Subcutaneous abdominal adipose tissue (tissue), 5 donors: ENCODE results near the gene ZNF718.
"Not testable (repeated sequence)": the region's sequence is repeated elsewhere in the genome, so short reads cannot be mapped to it uniquely, and the experiment has no call there.

Source experiments
- H3K27ac ChIP-seq: one replicate; pipeline ENCODE4 v1.7.0; 2013; ENCODE audit warnings: low read depth, mild to moderate bottlenecking, inconsistent platforms, low read length, moderate library complexity
- H3K27me3 ChIP-seq, 5 donors: one replicate each; pipeline ENCODE4 v1.7.0; 2013; ENCODE audit warnings: low read length in 5 of 5, inconsistent platforms in 1 of 5; ENCODE audit not compliant: control insufficient read depth in 5 of 5, insufficient read depth in 4 of 5
- H3K36me3 ChIP-seq, 5 donors: one replicate each; pipeline ENCODE4 v1.7.0; 2013; ENCODE audit warnings: low read length in 5 of 5; ENCODE audit not compliant: control insufficient read depth in 5 of 5, insufficient read depth in 5 of 5
- H3K4me1 ChIP-seq, 5 donors: one replicate each; pipeline ENCODE4 v1.7.0; 2013; ENCODE audit warnings: low read length in 5 of 5, mild to moderate bottlenecking in 3 of 5, moderate library complexity in 1 of 5; ENCODE audit not compliant: control insufficient read depth in 5 of 5, insufficient read depth in 5 of 5
- H3K4me3 ChIP-seq, 5 donors: one replicate each; pipeline ENCODE4 v1.7.0; 2013; ENCODE audit warnings: low read length in 5 of 5, low read depth in 1 of 5
- H3K9ac ChIP-seq, 5 donors: one replicate each; pipeline ENCODE4 v1.7.0; 2013; ENCODE audit warnings: low read length in 5 of 5, mild to moderate bottlenecking in 4 of 5, moderate library complexity in 3 of 5
- H3K9me3 ChIP-seq, 5 donors: one replicate each; pipeline ENCODE4 v1.7.0; 2013; ENCODE audit warnings: low read length in 5 of 5; ENCODE audit not compliant: control insufficient read depth in 5 of 5
- donor health status: healthy.
- donor health status: healthy.
- donor health status: healthy.
- donor health status: healthy.
- donor health status: healthy.

Gene ZNF718

DNA sequence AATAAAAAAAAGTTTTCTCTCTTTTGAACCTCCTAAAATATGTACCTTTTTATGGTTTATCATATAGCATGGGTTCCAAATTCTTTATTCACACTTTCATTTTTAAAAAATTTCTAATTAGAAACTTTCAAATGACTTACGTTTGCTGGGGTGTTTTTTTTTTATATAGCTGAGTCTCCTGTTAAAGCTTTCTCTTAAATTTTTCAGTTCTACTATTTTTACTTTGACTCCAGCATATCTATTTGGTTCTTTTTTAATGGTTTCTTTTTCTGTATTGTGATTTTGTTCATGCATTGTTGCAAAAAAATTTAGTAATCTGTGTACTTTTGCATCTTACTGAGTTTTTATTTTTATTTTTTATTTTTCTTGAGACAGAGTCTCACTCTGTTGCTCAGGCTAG is 22.3 kb downstream of the ZNF718 start:
- peaks cover 2 to 46% (median 22%) of the 10 kb centered on the region in 5 donors for H3K36me3 ChIP-seq
- H3K27ac ChIP-seq = no peak overlapping the region
- H3K4me3 ChIP-seq = peak overlapping the region in 4 of 5 donors; percentile 22 to 63 (median 42)
- H3K9me3 ChIP-seq = peaks cover 42 to 81% (median 77%) of the 10 kb centered on the region in 5 donors
- H3K4me1 ChIP-seq = no peaks in the 10 kb centered on the region
- no peak overlapping the region for H3K9ac ChIP-seq
- no peaks in the 10 kb centered on the region for H3K27me3 ChIP-seq

DNA sequence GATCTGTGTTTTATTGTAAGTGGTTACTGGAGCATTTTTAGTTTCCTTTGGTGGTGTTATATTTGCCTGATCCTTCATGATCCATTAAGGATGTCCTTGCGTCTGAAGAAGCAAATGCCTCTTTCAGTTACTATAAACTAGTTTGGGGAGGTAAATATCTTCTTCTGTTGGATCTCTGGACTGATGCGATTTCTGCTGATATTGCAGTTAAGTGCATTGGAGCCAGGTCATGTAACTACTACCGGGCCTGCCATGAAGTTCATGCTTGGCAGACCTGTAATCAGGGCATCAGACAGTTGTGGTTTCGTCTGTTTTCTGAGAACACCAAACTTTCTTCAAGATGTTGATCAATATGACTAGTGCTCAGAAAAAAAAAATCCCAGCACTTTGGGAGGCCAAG is 22.9 kb downstream of the ZNF718 start:
- H3K4me1 ChIP-seq = no peaks in the 10 kb centered on the region
- no peak overlapping the region for H3K9ac ChIP-seq
- peaks cover 2 to 40% (median 18%) of the 10 kb centered on the region in 5 donors for H3K36me3 ChIP-seq
- H3K27ac ChIP-seq = no peak overlapping the region
- peaks cover 40 to 75% (median 71%) of the 10 kb centered on the region in 5 donors for H3K9me3 ChIP-seq
- H3K4me3 ChIP-seq = peak overlapping the region in 4 of 5 donors; percentile 22 to 63 (median 42)
- H3K27me3 ChIP-seq = no peaks in the 10 kb centered on the region

DNA sequence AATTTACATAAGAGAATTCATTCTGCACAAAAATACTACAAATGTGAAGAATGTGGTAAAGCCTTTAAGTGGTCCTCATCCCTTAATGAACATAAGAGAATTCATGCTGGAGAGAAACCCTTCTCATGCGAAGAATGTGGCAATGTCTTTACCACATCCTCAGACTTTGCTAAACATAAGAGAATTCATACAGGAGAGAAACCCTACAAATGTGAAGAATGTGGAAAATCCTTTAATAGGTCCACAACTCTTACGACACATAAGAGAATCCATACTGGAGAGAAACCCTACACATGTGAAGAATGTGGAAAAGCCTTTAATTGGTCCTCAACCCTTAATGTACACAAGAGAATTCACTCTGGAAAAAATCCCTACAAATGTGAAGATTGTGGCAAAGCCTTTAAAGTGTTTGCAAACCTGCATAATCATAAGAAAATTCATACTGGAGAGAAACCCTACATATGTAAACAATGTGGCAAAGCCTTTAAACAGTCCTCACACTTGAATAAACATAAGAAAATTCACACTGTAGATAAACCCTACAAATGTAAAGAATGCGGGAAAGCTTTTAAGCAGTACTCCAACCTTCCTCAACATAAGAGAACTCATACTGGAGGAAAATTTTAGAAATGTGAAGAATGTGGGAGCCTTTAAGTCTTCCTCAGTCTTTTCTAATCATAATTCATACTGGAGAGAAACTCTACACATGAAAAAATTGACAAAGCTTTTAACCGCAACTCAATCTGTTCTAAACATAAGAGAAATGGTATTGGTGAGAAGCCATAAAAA is 37.4 kb downstream of the ZNF718 start:
- no peaks in the 10 kb centered on the region for H3K27me3 ChIP-seq
- no peak overlapping the region for H3K9ac ChIP-seq
- H3K27ac ChIP-seq = no peak overlapping the region
- peaks cover 0 to 48% (median 15%) of the 10 kb centered on the region in 5 donors for H3K36me3 ChIP-seq
- H3K4me1 ChIP-seq = peaks cover 0 to 4% (median 0%) of the 10 kb centered on the region in 5 donors
- H3K9me3 ChIP-seq = peaks cover 55 to 87% (median 66%) of the 10 kb centered on the region in 5 donors
- H3K4me3 ChIP-seq = peak overlapping the region; percentile 31 to 62 (median 52)

DNA sequence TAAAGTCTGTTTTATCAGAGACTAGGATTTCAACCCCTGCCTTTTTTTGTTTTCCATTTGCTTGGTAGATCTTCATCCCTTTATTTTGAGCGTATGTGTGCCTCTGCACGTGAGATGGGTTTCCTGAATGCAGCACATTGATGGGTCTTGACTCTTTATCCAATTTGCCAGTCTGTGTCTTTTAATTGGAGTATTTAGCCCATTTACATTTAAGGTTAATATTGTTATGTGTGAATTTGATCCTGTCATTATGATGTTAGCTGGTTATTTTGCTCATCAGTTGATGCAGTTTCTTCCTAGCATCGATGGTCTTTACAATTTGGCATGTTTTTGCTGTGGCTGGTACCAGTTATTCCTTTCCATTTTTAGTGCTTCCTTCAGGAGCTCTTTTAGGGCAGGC is 45.3 kb downstream of the ZNF718 start:
- H3K36me3 ChIP-seq, H3K9ac ChIP-seq, H3K27me3 ChIP-seq, H3K27ac ChIP-seq, H3K4me1 ChIP-seq, H3K4me3 ChIP-seq: not testable (repeated sequence)
- H3K9me3 ChIP-seq = peaks cover 29 to 66% (median 51%) of the 10 kb centered on the region in 5 donors

DNA sequence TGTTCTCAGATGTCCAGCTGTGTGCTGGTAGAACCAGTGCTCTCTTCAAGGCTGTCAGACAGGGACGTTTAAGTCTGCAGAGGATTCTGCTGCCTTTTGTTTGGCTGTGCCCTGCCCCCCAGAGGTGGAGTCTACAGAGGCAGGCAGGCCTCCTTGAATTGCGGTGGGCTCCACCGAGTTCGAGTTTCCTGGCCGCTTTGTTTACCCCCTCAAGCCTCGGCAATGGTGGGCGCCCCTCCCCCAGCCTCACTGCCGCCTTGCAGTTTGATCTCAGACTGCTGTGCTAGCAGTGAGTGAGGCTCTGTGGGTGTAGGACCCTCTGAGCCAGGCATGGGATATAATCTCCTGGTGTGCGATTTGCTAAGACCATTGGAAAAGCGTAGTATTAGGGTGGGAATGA is 47.0 kb downstream of the ZNF718 start:
- H3K36me3 ChIP-seq, H3K27ac ChIP-seq, H3K4me1 ChIP-seq, H3K27me3 ChIP-seq, H3K9ac ChIP-seq: not testable (repeated sequence)
- Histone ChIP-seq H3K9me3 (peaks cover 32 to 69% (median 59%) of the 10 kb centered on the region in 5 donors), H3K4me3 (peak overlapping the region; percentile 22 to 61 (median 33))

DNA sequence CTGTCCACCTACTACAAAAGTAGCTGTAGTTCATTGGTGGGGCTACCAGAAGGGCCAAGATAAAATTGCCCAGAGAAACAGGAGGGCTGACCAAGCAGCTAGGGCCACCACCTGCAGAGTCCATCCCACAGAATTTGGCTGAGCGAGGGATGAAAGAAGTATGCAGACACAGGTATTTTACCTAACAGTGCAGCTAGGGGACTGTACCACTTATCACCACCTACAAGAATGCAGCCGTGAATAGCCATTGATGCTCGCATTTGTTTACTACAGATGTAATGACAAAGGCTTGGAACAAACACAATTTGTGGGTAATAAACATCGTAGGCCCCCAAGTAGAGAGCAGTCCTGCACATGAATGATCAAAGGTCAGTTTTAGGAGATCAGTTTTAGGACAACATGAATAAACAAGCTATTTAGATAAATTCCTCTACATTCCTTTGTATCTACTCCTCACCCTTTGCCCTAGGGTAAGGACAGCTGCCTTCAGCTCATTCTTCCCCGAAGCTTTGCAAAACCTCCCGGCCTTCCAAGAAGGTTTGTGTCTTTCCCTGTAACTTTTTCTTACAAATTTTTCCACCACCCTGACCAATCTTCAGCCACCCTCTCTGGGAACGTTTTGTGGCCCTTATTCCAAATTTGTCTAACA is 49.5 kb downstream of the ZNF718 start:
- H3K4me3 ChIP-seq = peak overlapping the region; percentile 4 to 58 (median 32)
- no peak overlapping the region for H3K27ac ChIP-seq
- H3K27me3 ChIP-seq = no peaks in the 10 kb centered on the region
- no peak overlapping the region for H3K9ac ChIP-seq
- peaks cover 0 to 5% (median 0%) of the 10 kb centered on the region in 5 donors for H3K36me3 ChIP-seq
- peaks cover 51 to 83% (median 76%) of the 10 kb centered on the region in 5 donors for H3K9me3 ChIP-seq
- H3K4me1 ChIP-seq = no peaks in the 10 kb centered on the region

DNA sequence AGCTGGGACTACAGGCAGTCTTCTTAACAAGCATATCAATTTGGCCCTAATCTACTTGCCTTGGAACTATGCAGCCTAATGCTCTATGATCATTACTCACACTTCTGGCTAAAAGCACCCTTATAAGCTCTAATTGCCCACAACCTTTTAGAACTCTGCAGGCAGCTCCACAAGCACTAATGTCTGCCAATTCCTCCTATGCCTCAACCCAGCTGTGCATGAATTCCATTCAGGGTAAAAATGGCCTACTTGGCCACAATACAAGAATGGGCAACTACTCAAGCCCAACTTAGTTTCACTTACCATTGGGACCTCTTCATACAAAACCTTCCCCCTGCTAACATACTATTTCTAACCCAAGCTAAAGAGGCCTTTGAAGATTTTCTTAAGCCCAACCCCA is 51.7 kb downstream of the ZNF718 start:
- no peaks in the 10 kb centered on the region for H3K4me1 ChIP-seq
- no peak overlapping the region for H3K9ac ChIP-seq
- no peak overlapping the region for H3K27ac ChIP-seq
- H3K27me3 ChIP-seq = no peaks in the 10 kb centered on the region
- H3K9me3 ChIP-seq = peaks cover 65 to 90% (median 89%) of the 10 kb centered on the region in 5 donors
- peaks cover 0 to 10% (median 0%) of the 10 kb centered on the region in 5 donors for H3K36me3 ChIP-seq
- H3K4me3 ChIP-seq = peak overlapping the region; percentile 6 to 58 (median 25)

DNA sequence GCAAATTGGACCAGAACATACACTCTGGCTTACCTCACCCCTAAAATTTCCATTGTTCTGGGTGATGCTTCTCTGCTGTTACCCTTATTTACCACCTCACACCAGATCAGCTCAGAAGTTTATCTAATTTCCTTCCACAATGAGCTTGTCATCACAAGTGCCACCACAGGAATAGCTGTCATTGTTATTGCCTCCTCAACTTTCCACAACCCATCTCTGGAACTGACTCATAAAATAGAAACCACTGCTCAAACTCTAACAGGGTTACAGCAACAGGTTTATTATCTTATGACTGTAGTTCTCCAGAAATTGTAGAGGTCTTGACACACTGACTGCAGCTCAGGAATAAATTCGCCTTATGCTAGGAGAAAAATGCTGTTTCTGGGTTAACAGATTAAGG is 52.7 kb downstream of the ZNF718 start:
- peak overlapping the region; percentile 30 to 58 (median 36) for H3K4me3 ChIP-seq
- H3K4me1 ChIP-seq = no peaks in the 10 kb centered on the region
- peaks cover 61 to 88% (median 85%) of the 10 kb centered on the region in 5 donors for H3K9me3 ChIP-seq
- no peaks in the 10 kb centered on the region for H3K27me3 ChIP-seq
- H3K9ac ChIP-seq = no peak overlapping the region
- H3K36me3 ChIP-seq = peaks cover 0 to 10% (median 0%) of the 10 kb centered on the region in 5 donors
- no peak overlapping the region for H3K27ac ChIP-seq

DNA sequence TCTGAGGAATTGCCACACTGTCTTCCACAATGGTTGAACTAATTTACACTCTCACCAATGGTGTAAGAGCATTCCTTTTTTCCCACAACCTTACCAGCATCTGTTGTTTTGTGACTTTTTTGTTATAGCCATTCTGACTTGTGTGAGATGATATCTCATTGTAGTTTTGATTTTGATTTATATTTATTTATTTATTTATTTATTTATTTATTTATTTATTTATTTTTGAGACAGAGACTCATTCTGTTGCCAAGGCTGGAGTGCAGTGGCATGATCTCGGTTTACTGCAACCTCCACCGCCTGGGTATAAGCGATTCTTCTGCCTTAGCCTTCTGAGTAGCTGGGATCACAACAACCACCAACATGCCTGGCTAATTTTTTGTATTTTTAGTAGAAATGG is 57.9 kb downstream of the ZNF718 start:
- H3K9me3 ChIP-seq = peaks cover 50 to 85% (median 76%) of the 10 kb centered on the region in 5 donors
- not testable (repeated sequence) for H3K27ac ChIP-seq, H3K36me3 ChIP-seq, H3K4me1 ChIP-seq, H3K9ac ChIP-seq, H3K27me3 ChIP-seq
- H3K4me3 ChIP-seq = peak overlapping the region in 3 of 5 donors; percentile 17 to 40 (median 37)

DNA sequence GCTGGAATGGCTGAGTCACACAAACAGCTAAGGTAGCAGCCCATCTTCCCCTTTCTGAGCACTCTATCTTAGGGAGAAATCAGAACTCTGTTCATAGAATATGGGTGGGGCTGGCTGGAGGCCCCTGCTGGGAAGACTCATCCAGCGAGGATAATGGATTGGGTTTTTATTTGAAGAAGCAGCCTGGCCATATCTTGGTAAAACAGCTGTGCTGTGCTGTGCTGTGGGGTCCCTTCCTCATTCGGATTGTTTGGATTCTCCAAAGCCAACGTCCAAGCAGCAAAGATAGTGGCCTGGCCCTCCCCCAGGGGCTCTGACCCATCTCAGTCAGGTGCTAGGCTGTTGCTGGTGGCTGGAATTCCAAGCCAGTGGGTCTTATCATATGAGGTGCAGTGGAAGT is 63.8 kb downstream of the ZNF718 start:
- Histone ChIP-seq H3K27ac (no peak overlapping the region), H3K9me3 (peaks cover 19 to 65% (median 54%) of the 10 kb centered on the region in 5 donors), H3K36me3 (no peaks in the 10 kb centered on the region), H3K4me1 (no peaks in the 10 kb centered on the region), H3K27me3 (no peaks in the 10 kb centered on the region), H3K9ac (no peak overlapping the region), H3K4me3 (peak overlapping the region; percentile 3 to 62 (median 26))
